NCI-H446 treated with DMSO at 0.1 percent for 48 hours (cell line): ENCODE measurements around the gene GPR143.
"Not testable (repeated sequence)": the region's sequence is repeated elsewhere in the genome, so short reads cannot be mapped to it uniquely, and the experiment has no call there.

ENCODE experiments used
- DNase-seq: peaks from one replicate; lab custom pipeline; 2025; lab: John Stamatoyannopoulos, UW

GPR143 gene

DNA sequence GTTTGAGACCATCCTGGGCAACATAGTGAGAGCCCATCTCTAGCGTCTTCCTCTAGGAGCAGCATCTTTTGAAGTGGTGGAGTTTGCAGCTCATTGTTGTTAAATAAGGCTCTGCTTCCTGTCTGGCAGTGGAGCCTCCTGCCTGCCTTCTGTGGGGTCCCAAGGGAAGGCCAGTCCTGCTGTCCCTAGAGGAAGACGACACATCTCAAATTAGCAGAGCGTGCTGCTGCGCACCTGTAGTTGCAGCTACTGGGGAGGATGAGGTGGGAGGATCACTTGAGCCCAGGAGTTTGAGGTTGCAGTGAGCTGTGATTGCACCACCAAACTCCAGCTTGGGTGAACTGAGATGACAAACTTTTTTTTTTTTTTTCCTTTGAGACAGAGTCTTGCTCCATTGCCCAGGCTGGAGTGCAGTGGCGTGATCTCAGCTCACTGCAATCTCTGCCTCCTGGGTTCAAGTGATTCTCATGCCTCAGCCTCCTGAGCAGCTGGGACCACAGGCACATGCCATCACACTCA is 2.7 kb upstream of the GPR143 start:
- not testable (repeated sequence) for DNase-seq

DNA sequence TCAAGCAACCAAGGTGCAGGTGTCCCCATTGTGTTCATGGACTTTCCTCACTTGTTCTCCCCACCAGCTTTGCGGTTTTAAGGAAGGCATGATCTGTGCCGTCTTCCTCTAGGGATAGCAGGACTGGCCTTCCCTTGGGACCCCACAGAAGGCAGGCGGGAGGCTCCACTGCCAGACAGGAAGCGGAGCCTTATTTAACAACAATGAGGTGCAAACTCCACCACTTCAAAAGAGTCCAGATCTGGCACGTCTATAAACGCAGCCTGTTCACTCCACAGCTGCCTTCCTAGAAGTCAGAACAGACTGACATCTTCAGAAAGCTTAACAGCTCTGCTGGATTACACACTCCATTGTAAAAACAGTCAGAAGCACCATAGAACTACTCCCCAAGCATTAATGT is 1.7 kb upstream of the GPR143 start:
- no peak for DNase-seq

DNA sequence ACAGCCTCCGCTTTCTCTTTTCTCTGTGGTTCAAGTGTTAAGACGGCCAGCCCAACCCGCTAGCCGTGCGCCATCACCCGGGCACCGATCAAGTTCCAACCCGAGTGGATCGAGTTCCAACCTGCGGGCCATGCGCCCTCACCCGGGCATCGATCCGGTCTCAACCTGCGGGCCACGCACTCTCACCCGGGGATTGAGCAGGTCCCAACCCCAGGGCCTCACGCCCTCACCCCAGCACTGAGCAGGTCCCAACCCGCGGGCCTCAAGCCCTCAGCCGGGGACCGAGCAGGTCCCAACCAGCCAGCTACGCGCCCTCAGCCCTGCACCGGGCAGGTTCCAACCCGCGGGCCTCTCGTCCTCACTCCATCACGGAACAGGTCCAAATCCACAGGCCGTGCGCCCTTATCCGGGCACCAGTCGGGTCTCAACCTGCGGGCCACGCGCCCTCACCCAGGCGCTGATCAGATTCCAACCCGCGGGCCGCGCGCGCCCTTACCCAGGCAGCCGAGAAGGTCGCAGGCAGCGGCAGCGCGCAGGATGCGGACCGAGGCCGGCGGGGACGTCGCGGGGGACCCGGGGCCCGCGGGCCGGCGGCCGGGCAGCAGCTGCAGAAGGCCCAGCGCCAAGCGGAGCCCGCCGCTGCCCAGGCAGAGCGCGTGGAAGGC is 443 bp downstream of the GPR143 start:
- no peak for DNase-seq

DNA sequence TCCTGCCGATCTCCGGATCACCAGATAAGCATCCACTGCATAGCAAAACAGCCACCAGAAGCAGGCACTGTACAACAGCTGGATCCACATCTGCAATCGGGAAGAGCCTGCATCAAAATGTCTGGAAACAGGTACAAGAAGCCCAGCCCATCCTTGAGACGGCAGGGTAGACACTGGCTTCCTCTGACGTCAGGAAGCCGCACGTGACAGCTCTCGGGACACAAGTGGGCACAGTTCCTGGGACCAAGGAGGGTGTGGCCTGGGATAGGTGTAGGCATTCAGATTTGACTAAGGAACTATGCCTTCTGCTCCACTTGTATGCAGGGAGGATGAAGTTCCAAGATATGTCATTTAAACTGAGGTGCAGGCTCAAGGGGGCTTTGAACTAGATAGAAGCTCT is 6.3 kb downstream of the GPR143 start:
- DNase-seq: no peak

DNA sequence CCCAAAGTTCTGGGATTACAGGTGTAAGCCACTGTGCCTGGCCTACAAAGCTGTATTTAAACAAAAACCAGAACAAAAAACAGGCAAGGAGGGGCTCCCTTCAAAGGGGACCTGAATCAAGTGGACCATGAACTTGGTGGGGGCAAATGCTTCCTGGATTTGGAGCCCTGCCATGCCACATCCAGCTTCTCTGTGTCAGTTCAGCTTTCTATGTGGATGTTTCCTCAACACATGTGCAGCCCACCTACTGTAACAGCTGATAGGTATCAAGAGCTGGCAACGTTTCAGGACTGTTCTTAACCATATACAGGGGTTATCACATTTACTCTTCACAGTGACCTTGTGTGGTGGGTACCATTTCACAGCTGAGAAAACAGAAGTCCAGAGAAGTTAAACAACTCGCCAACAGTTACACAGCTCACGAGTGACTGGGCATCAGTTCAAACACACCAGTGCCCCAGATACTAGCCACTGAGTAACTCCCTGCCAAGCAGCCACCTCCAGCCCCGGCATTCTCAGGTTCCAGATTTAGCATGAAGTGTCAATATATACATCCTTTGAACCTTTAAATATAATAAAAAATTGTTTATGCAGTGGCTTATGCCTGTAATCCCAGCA is 7.5 kb downstream of the GPR143 start:
- no peak for DNase-seq

DNA sequence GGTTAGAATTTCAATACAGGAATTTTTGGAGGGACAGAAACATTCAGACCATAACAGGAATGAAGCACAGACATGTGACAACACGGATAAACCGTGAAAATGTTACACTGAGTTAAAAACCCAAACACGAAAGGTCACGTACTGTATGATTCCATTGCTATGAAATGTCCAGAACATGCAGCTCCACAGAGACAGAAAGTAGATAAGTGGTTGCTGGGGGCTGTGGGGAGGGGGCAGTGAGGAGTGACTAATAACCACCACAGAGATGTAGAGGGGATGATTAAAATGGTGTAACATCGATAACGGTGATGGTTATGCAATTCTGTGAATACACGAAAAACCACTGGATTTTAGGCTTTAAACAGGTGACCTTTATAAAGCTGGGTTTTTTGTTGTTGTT is 8.3 kb downstream of the GPR143 start:
- DNase-seq: no peak

DNA sequence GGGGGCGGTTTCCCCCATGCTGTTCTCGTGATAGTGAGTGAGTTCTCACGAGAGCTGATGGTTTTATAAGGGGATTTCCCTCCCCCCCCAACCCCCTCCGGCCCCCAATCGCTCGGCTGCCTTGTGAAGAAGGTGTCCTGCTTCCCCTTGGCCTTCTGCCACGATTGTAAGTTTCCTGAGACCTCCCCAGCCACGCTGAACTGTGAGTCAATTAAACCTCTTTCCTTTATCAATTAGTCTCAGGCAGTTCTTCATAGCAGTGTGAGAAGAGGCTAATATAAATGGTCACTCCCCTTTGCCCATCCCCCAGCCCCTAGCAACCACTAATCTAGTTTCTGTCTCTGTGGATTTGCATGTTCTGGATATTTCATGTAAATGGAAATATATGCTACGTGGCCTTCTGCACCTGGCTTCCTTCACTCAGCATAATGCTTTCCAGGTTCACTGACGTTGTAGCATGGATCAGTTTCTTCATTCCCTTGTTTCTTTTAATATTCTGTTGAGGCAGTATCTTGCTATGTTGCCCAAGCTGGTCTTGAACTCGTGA is 16.4 kb downstream of the GPR143 start:
- DNase-seq: no peak

DNA sequence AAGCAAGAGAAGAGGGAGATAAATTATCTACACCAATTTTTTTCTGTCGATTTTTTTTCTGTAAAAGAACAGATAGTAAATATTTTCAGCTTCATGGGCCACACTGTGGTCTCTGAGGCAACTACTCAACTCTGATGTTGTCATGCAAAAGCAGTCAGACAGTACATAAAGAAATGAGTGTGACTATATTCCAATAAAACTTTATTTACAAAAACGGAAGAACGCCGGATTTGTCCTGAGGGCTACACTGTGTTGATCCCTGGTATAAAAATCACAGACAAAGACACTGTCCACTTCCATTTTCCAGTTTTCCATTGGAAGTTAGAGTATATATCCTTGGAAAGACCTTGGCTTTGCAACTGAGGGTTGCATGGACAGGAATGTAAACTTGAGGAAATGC is 18.0 kb downstream of the GPR143 start:
- DNase-seq: no peak

DNA sequence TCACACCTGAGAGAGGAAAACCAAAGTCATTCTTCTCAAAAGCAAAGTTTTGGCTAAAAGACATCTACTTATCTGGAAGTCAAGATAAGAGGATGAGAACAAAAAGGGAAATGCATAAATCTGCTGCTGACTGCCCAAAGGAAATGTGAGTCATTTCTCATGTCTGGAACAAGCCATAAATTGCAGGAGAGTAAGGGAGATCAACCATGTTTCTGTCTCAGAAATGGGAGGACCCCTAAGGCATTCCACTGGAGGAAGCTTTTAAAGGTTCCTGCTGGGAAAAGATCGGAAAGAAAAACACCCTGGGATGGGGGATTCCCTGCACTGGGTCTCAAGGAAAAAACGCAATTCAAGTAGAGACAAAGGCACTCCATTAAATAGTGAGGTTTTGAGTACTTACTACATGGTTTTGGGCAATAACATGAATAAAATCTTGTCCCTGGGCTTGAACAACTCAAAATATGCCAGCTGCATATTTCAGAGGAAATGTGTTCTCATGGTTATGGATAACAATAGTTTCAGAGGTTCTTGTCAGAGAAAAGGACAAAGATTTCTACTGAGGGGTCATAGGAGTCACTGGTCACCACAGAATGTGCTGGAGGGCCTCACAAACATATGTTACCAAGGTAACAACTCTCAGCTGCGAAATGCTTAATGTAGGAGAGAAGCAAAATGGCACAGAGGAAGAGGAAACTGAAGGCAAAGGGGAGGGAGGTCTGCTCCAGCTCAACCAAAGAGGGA is 19.3 kb downstream of the GPR143 start:
- no peak for DNase-seq

DNA sequence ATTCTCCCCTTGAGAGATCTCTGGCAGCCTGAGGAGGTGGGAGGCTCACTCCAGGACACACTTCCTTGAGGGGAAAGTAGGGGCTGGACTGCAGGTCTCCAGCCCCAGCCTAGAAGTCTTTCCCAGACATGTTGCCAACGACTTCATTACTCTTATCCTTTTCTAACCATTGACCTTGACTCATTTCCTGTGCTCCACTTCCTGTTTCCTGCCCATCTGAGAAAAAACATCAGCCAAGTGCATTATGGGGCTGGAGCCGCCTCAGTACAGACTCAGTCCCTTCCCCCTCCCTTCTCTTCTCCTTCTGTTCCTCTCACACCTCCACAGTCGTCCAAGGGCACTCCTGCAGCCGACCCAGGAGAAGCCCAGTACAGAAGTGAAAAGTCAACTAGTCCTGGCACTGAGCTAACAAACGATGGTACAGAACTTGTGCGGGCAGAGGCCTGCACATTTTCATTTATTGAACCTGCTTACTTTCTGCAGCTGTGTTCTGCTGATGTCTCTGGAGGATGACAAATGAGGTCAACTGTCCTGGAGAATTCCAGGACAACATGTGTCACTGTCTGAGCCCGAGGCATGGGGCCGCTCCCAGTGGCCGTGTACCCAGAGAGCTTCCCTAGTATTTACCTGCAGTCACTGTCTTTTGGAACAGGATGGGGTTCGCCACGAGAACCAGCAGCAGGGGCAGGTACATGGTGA is 20.1 kb downstream of the GPR143 start:
- no peak for DNase-seq

DNA sequence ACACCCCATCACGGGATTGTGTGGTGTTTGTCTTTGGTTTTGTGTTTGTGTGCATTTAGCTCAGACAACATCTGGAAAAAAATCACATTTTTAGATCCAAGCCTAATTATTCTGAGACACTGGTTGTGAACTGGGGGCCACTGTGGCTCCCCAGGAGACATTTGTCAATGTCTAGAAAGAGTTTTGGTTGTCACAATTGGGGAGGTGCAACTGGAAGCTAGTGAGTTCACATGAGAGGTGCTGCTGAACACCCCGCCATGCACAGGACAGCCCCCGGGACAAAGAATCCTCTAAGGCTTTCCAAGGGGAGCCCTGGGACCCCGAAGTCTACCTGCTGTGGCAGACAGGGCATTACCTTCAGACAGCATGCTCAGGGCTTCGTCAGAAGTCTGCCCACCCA is 26.5 kb downstream of the GPR143 start:
- DNase-seq: no peak

DNA sequence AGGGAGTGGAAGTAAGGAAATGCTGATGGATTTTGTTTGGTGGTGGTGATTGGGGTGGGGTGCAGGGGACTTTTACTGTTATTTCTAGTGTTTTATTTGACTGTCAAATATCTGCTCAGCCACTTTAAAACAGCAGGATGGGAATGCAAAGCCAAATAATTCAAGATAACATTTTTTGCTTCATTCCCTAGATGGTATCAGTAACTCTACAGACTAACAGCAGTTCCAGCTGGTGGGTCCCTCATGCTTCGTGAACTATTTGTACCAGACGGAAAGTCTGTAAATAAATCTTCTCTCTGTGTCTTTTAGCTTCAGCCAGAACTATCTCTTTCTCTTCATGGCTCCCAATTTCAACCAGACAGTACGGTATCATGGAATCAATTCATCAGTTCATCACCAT is 27.5 kb downstream of the GPR143 start:
- DNase-seq: no peak

DNA sequence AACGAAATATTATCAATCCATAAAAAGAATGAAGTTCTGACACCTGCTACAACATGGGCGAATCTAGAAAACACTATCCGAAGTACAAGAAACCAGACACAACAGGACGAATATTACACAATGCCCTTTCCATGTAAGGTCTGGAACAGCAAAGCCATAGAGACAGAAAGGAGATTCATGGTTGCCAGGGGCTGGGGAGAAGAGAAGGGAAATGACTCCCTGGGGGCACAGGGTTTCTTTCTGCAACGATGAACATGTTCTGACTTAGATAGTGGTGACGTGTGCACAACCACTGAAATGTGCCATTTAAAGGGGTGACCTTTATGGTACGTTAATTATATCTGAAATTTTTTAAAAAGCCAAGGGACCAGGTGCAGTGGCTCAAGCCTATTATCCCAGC is 28.3 kb downstream of the GPR143 start:
- DNase-seq: no peak

DNA sequence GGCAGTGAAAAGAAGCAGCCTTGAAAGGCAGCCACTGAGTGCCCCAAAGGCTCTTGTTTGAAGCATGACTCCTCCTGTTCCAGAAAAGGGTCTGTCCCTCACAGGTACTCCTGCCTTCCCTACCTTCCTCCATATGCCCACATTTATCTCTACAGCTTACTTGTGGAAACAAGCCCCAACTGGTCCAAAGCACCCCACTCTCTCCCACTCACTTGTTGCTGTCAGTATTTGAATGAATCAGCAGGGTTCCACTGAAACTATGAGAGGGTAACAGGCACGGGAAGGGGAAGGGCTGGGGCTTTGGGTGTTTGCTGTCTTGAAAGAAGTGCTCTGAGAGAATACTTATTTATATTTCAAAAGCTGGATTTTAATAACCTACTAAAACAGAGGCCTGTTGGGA is 34.9 kb downstream of the GPR143 start:
- no peak for DNase-seq

DNA sequence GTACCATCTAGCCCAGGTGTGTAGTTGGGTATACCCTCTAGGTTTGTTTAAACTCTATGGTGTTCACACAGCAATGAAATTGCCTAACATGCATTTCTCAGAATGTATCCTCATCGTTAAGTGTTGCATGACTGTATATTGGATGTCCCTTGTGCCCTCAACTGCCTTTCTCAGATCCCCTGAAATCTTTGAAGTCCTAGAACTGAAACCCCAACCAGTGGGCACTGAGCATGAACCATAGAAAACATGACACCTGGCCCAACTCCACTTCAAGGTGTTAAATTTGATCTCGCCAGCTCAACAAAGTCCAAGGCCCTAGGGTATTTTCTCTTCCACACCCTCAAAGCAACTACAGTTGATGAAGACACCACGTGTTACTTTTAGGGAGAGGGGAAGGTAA is 35.6 kb downstream of the GPR143 start:
- no peak for DNase-seq

DNA sequence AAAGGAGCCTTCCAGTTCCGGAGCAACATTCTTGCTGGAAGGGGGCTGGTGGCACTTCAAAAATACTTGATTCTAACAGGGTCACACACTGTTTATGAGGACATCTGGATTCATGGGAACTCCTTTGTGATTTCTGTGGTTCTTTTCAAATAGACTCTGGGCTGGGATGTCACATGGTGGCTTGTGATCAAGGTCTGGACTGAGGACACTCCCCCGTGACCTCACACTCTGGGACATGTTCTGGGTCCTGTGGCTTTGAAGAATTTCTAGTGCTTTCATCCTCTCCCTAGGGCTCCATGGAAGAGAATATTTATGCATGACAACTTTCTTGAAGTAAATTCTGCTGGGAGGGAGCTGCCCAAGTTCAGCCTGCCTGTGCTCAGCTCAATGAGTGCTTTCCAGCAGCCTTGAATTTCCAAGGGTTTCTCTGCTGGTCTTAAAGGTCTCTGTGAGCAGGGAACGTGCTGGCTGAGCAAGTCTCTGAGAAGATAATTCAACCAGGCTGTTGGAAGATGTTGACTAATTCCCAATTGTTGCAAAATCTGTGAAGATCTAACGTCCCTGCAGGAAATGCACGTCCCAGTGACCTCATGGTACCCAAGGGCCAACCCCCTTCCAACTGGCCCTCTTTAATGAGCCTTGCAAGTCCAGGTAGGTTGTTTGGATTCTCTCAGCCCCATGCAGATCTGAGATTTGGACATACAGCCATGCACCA is 36.3 kb downstream of the GPR143 start:
- DNase-seq: no peak

DNA sequence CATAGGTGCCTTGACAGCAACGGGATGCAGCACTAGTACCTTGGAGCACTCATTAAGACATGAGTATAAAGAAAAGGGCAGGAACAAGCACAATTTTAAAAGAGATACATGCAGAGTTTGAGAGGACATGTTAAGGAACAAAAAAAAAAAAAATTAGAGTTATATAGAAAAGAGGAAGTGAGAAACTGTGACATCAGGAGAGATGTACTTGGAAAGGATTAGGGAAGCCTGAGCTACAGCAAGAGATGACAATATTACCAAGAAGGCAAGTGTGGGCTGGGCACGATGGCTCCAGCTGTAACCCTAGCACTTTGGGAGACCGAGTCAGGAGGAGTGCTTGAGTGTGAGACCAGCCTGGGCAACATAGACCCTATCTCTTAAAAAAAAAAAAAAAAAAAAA is 37.4 kb downstream of the GPR143 start:
- no peak for DNase-seq

DNA sequence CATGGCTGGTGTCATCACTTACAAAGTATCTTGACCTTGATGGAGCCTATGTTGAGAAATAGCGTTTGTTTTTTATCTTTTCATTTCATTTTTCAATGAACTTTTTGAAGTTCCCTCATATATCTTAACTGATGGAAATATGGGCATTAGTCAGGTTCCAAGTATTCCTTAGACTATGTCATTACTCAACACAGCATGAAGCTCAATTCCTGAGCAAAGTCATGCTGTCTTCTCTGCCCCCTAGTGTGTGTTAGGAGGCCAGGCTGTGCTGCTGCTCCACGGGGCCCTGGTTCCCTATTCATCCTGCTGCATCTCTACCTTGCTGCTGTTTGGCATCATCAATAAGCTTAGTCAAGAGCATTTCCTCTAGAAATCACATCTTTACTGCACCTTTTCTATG is 40.9 kb downstream of the GPR143 start:
- no peak for DNase-seq

DNA sequence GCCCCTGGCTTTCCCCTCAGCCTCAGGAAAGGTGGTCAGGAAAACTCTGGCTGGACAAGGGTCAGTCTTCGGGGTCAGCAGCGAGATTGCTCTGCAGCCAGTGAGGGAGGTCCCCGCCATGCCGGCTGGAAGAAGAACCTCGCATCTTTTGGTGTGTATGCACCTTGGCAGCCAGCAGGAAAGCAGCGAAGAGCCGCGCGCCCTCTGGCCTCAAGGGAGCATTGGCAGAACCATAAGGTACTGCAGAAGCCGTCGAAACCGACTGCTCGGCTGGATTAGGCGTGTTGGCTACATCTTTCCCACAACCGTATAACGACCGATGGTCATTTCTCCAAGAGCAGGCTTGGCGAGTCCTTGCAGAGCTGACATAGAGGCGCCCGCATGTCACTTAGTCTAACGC is 48.3 kb downstream of the GPR143 start:
- no peak for DNase-seq

DNA sequence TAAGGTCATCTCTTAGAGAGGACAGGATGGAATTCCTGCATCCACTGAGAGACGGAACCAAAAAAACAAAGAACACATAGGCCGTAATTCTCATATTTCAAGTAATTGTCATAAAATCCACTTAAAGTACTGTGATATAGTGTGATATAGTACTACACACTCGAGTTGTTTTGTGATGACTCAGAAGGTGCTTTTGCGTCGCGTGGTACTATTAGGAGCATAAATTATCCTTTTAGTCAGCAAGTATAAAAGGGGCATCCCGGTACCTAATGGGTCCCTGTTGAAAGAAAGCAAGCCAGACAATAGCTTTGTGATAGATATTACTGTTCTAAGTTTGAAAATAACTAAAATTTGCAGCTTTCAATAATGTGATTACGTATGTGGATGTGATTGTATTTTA is 55.3 kb downstream of the GPR143 start:
- DNase-seq: no peak

DNA sequence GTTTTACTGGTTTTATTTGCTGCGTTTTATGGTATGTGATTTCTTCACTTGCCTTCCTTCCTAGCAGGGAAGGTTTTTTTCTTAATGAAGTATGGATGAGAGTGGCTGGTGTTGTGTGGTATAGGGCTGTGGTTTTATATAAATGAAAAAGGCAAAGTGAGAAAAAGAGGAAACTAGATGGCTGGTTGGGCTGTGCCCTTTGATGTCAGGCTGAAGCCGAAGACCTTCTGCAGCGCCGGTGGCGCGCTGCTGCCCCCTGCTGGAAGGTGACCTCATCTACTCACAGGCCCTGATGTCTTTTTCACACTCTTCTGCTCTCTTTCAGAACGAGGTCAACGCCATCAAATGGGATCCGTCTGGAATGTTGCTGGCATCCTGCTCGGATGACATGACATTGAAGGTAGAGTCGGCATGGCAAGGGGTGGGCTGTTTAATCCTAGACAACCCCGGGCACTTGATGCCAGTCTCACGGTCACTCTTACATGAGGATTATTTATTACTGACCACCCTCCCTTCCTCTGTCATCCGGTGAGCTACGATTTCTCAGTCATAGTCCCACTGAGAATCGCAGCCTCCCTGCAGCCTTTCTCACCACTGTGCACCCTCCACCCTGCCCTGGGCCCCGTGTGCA is 56.6 kb downstream of the GPR143 start:
- no peak for DNase-seq
